PC-9 (cell line): ENCODE measurements around the gene TANGO2. TPM values are rescaled to one million over a fixed set of nuclear protein-coding genes. Genes with fewer than 3 reads are reported as not detected.
A peak's percentile ranks its signal among the peaks of the same experiment; 100 is the strongest.

Experiments used
- BruUV-seq: library from RNA; stranded (reverse); fragments of 400-500 nt; replicated peaks from 2 replicates; lab custom pipeline; 2021; lab: Mats Ljungman, UMichigan
- CTCF ChIA-PET: fragments of 300-600 bp; sonication (Branson Sonifier 250); formaldehyde crosslinking; loops from one replicate; lab custom pipeline; 2022; ENCODE audit warnings: antibody characterized with exemption; lab: Charles Lee
- POLR2A ChIA-PET: fragments of 300-600 bp; sonication (Branson Sonifier 250); formaldehyde crosslinking; loops from one replicate; lab custom pipeline; 2022; ENCODE audit warnings: antibody characterized with exemption; ENCODE audit not compliant: unreplicated experiment; lab: Charles Lee
- DNase-seq, 2 experiments: peaks; one replicate each; pipeline versions ENCODE4 v3.0.0 to v3.0.0-alpha.2; 2015 to 2022; ENCODE audit warnings: mixed read lengths in 1 of 2
- H2AFZ ChIP-seq: fragments of 200-600 bp; sonication (generic); 2 replicates; pipeline ENCODE4 v1.8.1; 2017; ENCODE audit warnings: antibody characterized with exemption
- H3F3A ChIP-seq: fragments of 200-600 bp; sonication (generic); 2 replicates; pipeline ENCODE4 v1.8.1; 2017; ENCODE audit warnings: antibody characterized with exemption, mild to moderate bottlenecking, low read depth; ENCODE audit not compliant: insufficient read depth
- H3K27ac ChIP-seq: fragments of 200-600 bp; sonication (generic); 2 replicates; pipeline ENCODE4 v1.6.1; 2016; ENCODE audit warnings: mixed run types
- H3K27me3 ChIP-seq: fragments of 200-600 bp; sonication (generic); 2 replicates; pipeline ENCODE4 v1.6.1; 2016; ENCODE audit warnings: low read depth, mixed run types; ENCODE audit not compliant: insufficient read depth
- H3K36me3 ChIP-seq: fragments of 200-600 bp; sonication (generic); 2 replicates; pipeline ENCODE4 v1.6.1; 2016; ENCODE audit warnings: low read depth, mixed run types
- H3K4me1 ChIP-seq: fragments of 200-600 bp; sonication (generic); replicated peaks from 2 replicates; pipeline ENCODE4 v1.6.1; 2016; ENCODE audit warnings: mixed run types; ENCODE audit not compliant: insufficient read depth
- H3K4me2 ChIP-seq: fragments of 200-600 bp; sonication (generic); 2 replicates; pipeline ENCODE4 v1.6.1; 2017; ENCODE audit warnings: mixed run types
- H3K4me3 ChIP-seq: fragments of 200-600 bp; sonication (generic); 2 replicates; pipeline ENCODE4 v1.6.1; 2016; ENCODE audit warnings: mixed run types
- H3K79me2 ChIP-seq: fragments of 200-600 bp; sonication (generic); 2 replicates; pipeline ENCODE4 v1.6.1; 2017; ENCODE audit warnings: low read depth, mixed run types
- H3K9me2 ChIP-seq: fragments of 200-600 bp; sonication (generic); 2 replicates; pipeline ENCODE4 v1.8.1; 2017; ENCODE audit warnings: mild to moderate bottlenecking; ENCODE audit not compliant: insufficient read depth
- H3K9me3 ChIP-seq: fragments of 200-600 bp; sonication (generic); 2 replicates; pipeline ENCODE4 v1.8.1; 2016; ENCODE audit warnings: low read depth; ENCODE audit not compliant: insufficient read depth
- H4K20me1 ChIP-seq: fragments of 200-600 bp; sonication (generic); 2 replicates; pipeline ENCODE4 v1.8.1; 2017; ENCODE audit not compliant: insufficient read depth
- EZH2 ChIP-seq: fragments of 200-600 bp; sonication (generic); IDR thresholded peaks from 2 replicates; pipeline ENCODE4 v1.8.0; 2017; ENCODE audit warnings: antibody characterized with exemption, low read depth
- intact Hi-C: fragments of 100-400 bp; cut with micrococcal nuclease; formaldehyde crosslinking; loops from one replicate; pipeline ENCODE4 v1.10.0; 2022; ENCODE audit not compliant: unreplicated experiment
- total RNA-seq: library from RNA; stranded (reverse); gene quantifications from 2 replicates; pipeline ENCODE4 v1.2.3, GENCODE V29; 2021
- TF ChIP-seq, protein P1 (sequence below): fragments of 200-600 bp; sonication (generic); conservative IDR thresholded peaks from 2 replicates; pipeline ENCODE4 v1.6.1; 2017; ENCODE audit warnings: mixed run types, antibody characterized with exemption, mild to moderate bottlenecking, moderate library complexity

TANGO2 gene
- total RNA-seq, 1 experiment from 2014 or later = 22.4 TPM

DNA sequence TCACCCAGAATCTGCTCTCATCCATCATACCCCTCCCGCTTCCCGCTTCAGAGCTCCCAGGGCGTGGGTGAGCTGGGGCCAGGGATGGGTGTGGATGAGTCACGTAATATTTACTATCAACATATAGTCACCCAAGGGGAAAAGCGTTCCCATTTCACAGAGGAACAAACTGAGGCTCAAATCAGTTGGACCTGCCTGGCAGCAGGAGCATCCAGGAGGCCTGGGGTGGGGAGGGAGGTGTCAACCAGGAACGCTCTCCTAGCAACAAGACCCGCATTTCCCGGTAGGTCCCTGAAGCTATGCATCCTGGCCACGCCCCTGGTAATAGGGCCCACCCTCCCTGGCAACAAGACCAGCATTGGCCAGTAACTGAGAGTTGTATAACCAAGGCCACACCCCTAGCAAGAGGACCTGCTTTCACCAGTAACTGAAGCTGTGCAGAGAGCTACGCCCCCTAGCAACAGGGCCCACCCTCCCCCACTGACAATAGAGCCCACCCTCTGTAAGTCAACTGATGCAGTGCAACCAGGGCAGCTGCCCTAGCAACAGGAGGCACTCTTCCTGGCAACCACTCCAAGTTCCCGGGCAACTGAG lies 46.5 kb upstream of the TANGO2 start:
- Histone ChIP-seq H2AFZ (no peak overlapping the region), H3K27ac (0 out of 2 replicates have a peak overlapping the region, but pooled peaks have one; percentile 41), H3K9me3 (no peaks in the 10 kb centered on the region), H3K4me2 (peak overlapping the region; percentile 18), H3K4me1 (peaks cover 17% of the 10 kb centered on the region), H4K20me1 (no peaks in the 10 kb centered on the region), H3K79me2 (no peaks in the 10 kb centered on the region), H3K36me3 (no peaks in the 10 kb centered on the region), H3F3A (peaks cover 14% of the 10 kb centered on the region; the same call in 1 of the 2 replicates), H3K4me3 (no peak overlapping the region), H3K9me2 (no peaks in the 10 kb centered on the region), H3K27me3 (no peaks in the 10 kb centered on the region)
- DNase-seq = peak; percentile 44 to 57
- ChIA-PET POLR2A (interaction anchor here (0.7 kb wide), 1 partner anchor 108 kb away, joined by 3 read pairs; no protein-coding TSS in a partner anchor), CTCF (no interaction called here)
- BruUV-seq = no TSS peak
- intact Hi-C loops = loop anchor here (2.0 kb wide), 1 partner anchor 46 kb away; the partner anchor contains the start of gene TANGO2
- no peak for TF ChIP-seq EZH2
- TF ChIP-seq, protein P1, sequence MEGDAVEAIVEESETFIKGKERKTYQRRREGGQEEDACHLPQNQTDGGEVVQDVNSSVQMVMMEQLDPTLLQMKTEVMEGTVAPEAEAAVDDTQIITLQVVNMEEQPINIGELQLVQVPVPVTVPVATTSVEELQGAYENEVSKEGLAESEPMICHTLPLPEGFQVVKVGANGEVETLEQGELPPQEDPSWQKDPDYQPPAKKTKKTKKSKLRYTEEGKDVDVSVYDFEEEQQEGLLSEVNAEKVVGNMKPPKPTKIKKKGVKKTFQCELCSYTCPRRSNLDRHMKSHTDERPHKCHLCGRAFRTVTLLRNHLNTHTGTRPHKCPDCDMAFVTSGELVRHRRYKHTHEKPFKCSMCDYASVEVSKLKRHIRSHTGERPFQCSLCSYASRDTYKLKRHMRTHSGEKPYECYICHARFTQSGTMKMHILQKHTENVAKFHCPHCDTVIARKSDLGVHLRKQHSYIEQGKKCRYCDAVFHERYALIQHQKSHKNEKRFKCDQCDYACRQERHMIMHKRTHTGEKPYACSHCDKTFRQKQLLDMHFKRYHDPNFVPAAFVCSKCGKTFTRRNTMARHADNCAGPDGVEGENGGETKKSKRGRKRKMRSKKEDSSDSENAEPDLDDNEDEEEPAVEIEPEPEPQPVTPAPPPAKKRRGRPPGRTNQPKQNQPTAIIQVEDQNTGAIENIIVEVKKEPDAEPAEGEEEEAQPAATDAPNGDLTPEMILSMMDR = no peak

DNA sequence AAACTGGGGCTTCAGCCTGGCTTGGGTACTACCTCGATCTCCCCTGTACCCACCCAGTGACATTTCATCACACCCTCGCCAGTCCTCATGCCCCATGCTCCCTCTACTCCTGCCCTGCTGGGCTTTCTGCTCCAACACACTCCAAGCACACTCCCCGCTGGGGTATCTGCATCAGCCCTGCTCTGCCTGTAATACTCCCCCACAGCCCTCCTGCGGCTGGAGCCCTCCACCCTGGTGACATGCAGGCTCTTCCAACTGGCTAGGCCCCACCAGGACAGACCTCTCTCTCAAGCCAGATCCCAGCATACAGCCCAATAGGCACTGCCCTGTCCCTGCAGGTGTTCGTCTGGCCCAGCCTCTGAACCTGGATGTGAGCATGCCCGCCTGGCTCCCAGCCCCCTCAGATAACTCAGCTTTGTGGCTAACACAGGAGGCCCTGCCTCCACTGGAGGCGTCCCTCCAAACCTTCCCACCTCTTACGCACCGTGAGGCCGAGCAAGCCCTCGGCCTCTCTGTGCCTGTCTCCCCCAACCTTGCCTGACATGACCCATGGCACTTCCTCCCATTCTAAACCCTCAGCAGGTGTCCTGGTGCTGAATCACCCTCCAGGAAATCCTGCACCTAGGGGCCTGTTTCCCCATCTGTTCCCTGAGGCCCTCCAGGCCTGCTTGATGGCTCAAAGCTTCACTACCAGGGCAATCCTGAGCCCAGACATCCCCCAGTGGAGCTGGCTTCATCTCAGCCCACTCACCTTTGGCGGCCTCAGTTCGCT lies 45.8 kb upstream of the TANGO2 start:
- no peaks in the 10 kb centered on the region for H3K9me2 ChIP-seq
- intact Hi-C loops = loop anchor here (2.0 kb wide), 1 partner anchor 46 kb away; the partner anchor contains the start of gene TANGO2
- peak; percentile 46 to 82 for DNase-seq
- no peak overlapping the region for H2AFZ ChIP-seq
- no peak for TF ChIP-seq EZH2
- TF ChIP-seq, protein P1 = no peak
- CTCF ChIA-PET = no interaction called here
- peak overlapping the region; percentile 18 for H3K4me2 ChIP-seq
- peaks cover 17% of the 10 kb centered on the region for H3K4me1 ChIP-seq
- H3K27me3 ChIP-seq = no peaks in the 10 kb centered on the region
- no peaks in the 10 kb centered on the region for H3K36me3 ChIP-seq
- H4K20me1 ChIP-seq = no peaks in the 10 kb centered on the region
- no TSS peak for BruUV-seq
- H3K4me3 ChIP-seq = no peak overlapping the region
- H3K79me2 ChIP-seq = no peaks in the 10 kb centered on the region
- no peaks in the 10 kb centered on the region for H3K9me3 ChIP-seq
- POLR2A ChIA-PET = interaction anchor here (0.7 kb wide), 1 partner anchor 107 kb away, joined by 3 read pairs; no protein-coding TSS in a partner anchor
- peak overlapping the region; percentile 41 for H3K27ac ChIP-seq
- peaks cover 14% of the 10 kb centered on the region; the same call in 1 of the 2 replicates for H3F3A ChIP-seq

DNA sequence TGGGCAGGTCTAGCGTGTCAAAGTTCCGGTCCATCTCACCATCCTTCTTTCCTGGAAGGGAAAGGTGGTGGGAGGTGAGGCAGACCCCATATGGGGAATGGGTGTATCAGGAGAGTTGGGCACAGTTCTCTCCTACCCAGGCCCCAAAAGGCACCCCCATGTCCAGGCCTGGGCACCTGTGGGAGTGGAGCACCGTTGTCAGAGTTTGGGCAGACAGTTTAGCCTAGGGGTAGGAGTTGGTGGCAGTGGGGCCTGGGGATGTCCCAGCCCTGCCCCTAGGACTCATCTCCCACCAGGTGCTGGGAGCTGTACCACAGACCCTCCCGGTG lies 45.2 kb upstream of the TANGO2 start:
- Histone ChIP-seq H2AFZ (no peak overlapping the region), H3K36me3 (no peaks in the 10 kb centered on the region), H3K4me1 (peaks cover 17% of the 10 kb centered on the region), H3K9me2 (no peaks in the 10 kb centered on the region), H4K20me1 (no peaks in the 10 kb centered on the region), H3K4me3 (no peak overlapping the region), H3K27ac (peak overlapping the region; percentile 34), H3K79me2 (no peaks in the 10 kb centered on the region), H3K4me2 (peak overlapping the region; percentile 18), H3F3A (peaks cover 14% of the 10 kb centered on the region; the same call in 1 of the 2 replicates), H3K27me3 (no peaks in the 10 kb centered on the region), H3K9me3 (no peaks in the 10 kb centered on the region)
- DNase-seq = no peak
- intact Hi-C loops = loop anchor here (2.0 kb wide), 1 partner anchor 45 kb away; the partner anchor contains the start of gene TANGO2
- no peak for TF ChIP-seq EZH2
- TF ChIP-seq, protein P1 = no peak
- POLR2A ChIA-PET = no interaction called here
- CTCF ChIA-PET = no interaction called here
- no TSS peak for BruUV-seq
